ENCODE data around the gene TSPAN14. TPM values are rescaled to one million over a fixed set of nuclear protein-coding genes. Genes with fewer than 3 reads are reported as not detected.

The TSPAN14 gene
- total and polyA plus RNA-seq, 2 experiments from 2014 or later: 65.9 to 104 TPM

DNA sequence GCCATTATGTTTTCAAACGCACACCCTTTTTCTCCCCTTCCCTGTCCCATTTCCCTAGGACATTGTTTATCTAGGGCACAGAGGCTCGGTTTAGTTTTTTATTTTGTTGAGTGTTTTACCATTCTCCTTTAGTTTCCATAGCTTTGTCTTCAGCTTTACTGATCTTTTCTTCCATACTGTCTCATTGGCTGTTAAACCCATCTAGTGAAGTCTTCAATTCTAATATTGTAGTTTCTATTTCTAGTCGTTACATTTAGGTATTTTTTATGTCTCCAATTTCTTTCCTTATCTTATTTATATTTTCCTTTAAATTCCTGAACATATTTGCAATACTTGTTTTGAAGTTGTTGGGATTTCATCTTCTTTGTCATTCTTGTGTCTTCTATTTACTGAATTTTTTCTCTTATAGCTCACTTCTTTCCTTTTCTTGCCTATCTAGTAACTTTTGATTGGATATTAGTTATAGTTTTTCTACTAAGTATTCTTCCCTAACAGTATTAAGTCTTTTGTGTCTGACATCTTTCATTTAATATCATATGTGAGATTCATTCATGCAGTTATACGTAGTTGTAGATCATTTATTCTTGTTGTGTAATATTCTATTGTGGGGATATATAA is 42.6 kb downstream of the TSPAN14 start:
- Histone ChIP-seq H3K79me2 (peaks cover 83% of the 10 kb centered on the region), H3K27me3 (no peaks in the 10 kb centered on the region), H2AFZ (no peak overlapping the region), H3K9me3 (ENCODE audit: low read depth) (no peaks in the 10 kb centered on the region), H3K4me2 (no peak overlapping the region), H3K4me3 (no peak overlapping the region), H4K20me1 (ENCODE audit: insufficient read depth, poor library complexity, severe bottlenecking) (peaks cover 9% of the 10 kb centered on the region), H3K27ac (peak overlapping the region; percentile 90), H3K9me2 (replicated peaks; ENCODE audit: insufficient read depth) (no peaks in the 10 kb centered on the region), H3K4me1 (ENCODE audit: insufficient read depth) (peaks cover 87% of the 10 kb centered on the region), H3K36me3 (replicated peaks; ENCODE audit: insufficient read depth, low read depth) (peaks cover 6% of the 10 kb centered on the region)
- TF ChIP-seq, protein P1, sequence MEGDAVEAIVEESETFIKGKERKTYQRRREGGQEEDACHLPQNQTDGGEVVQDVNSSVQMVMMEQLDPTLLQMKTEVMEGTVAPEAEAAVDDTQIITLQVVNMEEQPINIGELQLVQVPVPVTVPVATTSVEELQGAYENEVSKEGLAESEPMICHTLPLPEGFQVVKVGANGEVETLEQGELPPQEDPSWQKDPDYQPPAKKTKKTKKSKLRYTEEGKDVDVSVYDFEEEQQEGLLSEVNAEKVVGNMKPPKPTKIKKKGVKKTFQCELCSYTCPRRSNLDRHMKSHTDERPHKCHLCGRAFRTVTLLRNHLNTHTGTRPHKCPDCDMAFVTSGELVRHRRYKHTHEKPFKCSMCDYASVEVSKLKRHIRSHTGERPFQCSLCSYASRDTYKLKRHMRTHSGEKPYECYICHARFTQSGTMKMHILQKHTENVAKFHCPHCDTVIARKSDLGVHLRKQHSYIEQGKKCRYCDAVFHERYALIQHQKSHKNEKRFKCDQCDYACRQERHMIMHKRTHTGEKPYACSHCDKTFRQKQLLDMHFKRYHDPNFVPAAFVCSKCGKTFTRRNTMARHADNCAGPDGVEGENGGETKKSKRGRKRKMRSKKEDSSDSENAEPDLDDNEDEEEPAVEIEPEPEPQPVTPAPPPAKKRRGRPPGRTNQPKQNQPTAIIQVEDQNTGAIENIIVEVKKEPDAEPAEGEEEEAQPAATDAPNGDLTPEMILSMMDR (IDR thresholded peaks at IDR 0.05; ENCODE audit: poor library complexity): no peak
- TF ChIP-seq EZH2 (IDR thresholded peaks at IDR 0.05; ENCODE audit: borderline replicate concordance) (no peak), EZH2phosphoT487 (IDR thresholded peaks at IDR 0.05; ENCODE audit: low read depth, severe bottlenecking, unreplicated experiment) (no peak)
- 97% methylated on average over 4 of the region's 4 CpGs for WGBS (ENCODE audit: low lambda C conversion rate, missing lambda C conversion rate)
- DNase-seq (ENCODE audit: low spot score): no peak

DNA sequence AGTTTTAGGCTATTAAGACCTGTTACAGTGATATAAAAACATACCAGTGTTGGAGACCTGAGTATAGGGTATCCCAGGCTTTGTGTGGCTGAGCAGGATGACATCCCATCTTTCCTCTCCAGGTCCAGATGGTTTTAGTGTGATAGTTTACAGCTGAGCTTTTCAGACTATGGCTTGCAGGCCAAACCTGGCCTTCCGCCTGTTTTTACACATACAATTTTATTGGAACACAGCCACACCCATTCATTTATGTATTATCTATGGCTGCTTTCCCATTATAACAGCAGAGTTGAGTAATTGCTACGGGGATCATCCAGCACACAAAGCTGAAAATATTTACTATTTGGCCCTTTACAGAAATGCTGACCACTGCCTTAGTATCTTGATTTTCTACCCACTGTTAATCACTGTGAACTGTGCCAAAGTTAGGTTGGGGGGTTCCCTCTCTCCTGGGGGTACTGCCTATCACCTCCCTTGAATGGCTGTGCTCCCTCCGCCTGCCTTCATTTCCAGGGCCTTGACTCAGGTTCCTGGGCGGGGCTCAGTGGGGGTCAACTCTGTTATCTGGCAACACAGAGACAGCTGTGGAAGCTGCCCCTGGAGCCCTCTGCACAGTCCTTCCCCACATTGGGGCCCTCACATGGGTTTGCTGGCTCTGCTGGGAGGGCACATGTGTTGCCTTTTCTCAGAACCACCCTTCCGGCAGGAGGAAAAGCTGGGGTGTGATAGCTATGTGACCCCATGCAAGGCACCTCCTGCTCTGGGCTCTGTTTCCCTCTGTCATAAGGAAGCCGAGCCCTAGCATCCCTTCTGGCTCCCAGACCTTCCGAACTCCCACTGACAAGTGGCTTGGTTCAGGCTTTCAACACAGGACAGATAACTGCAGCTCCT is 43.3 kb downstream of the TSPAN14 start:
- no peak overlapping the region for H3K4me3 ChIP-seq
- H3K27me3 ChIP-seq: no peaks in the 10 kb centered on the region
- no peaks in the 10 kb centered on the region for H3K9me2 ChIP-seq (replicated peaks; ENCODE audit: insufficient read depth)
- peaks cover 88% of the 10 kb centered on the region for H3K4me1 ChIP-seq (ENCODE audit: insufficient read depth)
- H3K4me2 ChIP-seq: peak overlapping the region; percentile 45
- no peaks in the 10 kb centered on the region for H3K9me3 ChIP-seq (ENCODE audit: low read depth)
- no peak for DNase-seq (ENCODE audit: low spot score)
- peaks cover 84% of the 10 kb centered on the region for H3K79me2 ChIP-seq
- TF ChIP-seq EZH2 (IDR thresholded peaks at IDR 0.05; ENCODE audit: borderline replicate concordance) (no peak), EZH2phosphoT487 (IDR thresholded peaks at IDR 0.05; ENCODE audit: low read depth, severe bottlenecking, unreplicated experiment) (no peak)
- TF ChIP-seq, protein P1 (IDR thresholded peaks at IDR 0.05; ENCODE audit: poor library complexity): no peak
- peaks cover 6% of the 10 kb centered on the region for H3K36me3 ChIP-seq (replicated peaks; ENCODE audit: insufficient read depth, low read depth)
- H4K20me1 ChIP-seq (ENCODE audit: insufficient read depth, poor library complexity, severe bottlenecking): peaks cover 9% of the 10 kb centered on the region
- peak overlapping the region; percentile 90 for H3K27ac ChIP-seq
- WGBS (ENCODE audit: low lambda C conversion rate, missing lambda C conversion rate): 74% methylated on average over 7 of the region's 7 CpGs
- no peak overlapping the region for H2AFZ ChIP-seq

DNA sequence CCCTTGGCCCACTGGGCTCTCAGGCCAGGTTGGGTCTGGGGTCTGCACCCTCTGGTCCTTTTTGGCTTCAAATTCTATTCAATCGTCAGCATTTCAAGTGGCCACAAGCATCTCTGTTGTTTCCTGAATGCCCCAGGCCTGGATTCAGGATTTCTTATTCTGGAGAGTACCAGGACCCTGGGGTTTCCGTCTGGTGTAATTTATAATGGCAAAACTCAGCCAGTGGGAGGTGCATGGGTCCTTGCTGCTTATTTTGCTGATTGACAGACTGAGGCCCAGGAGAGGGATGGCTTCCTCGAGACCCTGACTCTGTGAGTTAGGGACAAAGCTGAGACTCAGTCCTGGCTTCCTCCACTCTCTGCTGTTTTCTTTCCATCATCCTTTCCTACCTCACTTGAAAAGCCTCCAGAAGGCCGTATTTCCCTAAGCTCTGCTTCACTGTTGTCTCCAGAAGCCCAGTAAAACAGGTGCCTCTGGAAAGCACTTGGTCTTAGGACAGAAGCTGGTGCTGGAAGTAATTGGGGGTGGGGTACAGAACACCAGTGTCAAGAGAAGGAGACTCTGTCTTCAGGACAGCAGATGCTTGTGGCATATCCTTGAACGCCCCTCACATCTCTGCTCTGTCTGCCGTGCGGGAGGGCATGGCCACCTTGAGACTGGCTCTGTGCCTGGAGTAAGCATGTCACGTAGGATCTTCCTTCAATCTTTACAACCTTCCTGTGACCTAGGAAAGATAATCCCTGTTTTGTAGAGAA is 44.1 kb downstream of the TSPAN14 start:
- peak overlapping the region; percentile 45 for H3K4me2 ChIP-seq
- H3K9me2 ChIP-seq (replicated peaks; ENCODE audit: insufficient read depth): no peaks in the 10 kb centered on the region
- peaks cover 6% of the 10 kb centered on the region for H3K36me3 ChIP-seq (replicated peaks; ENCODE audit: insufficient read depth, low read depth)
- peaks cover 87% of the 10 kb centered on the region for H3K4me1 ChIP-seq (ENCODE audit: insufficient read depth)
- TF ChIP-seq EZH2phosphoT487 (IDR thresholded peaks at IDR 0.05; ENCODE audit: low read depth, severe bottlenecking, unreplicated experiment): no peak
- TF ChIP-seq, protein P1 (IDR thresholded peaks at IDR 0.05; ENCODE audit: poor library complexity): no peak
- no peak for TF ChIP-seq EZH2 (IDR thresholded peaks at IDR 0.05; ENCODE audit: borderline replicate concordance)
- no peak for DNase-seq (ENCODE audit: low spot score)
- H3K9me3 ChIP-seq (ENCODE audit: low read depth): no peaks in the 10 kb centered on the region
- WGBS (ENCODE audit: low lambda C conversion rate, missing lambda C conversion rate): 63% methylated on average over 8 of the region's 8 CpGs
- no peak overlapping the region for H2AFZ ChIP-seq
- peak overlapping the region; percentile 90 for H3K27ac ChIP-seq
- no peaks in the 10 kb centered on the region for H3K27me3 ChIP-seq
- peaks cover 11% of the 10 kb centered on the region for H4K20me1 ChIP-seq (ENCODE audit: insufficient read depth, poor library complexity, severe bottlenecking)
- no peak overlapping the region for H3K4me3 ChIP-seq
- peaks cover 88% of the 10 kb centered on the region for H3K79me2 ChIP-seq

Measured in hepatocyte (in vitro differentiated cells).